Skeletal muscle tissue (tissue), 4 donors: ENCODE results near the gene GPR35. TPM values are rescaled to one million over a fixed set of nuclear protein-coding genes. Genes with fewer than 3 reads are reported as not detected.

Source experiments
- H3K27ac ChIP-seq: one replicate; pipeline ENCODE4 v1.7.0; 2013; ENCODE audit warnings: mild to moderate bottlenecking, low read depth, low read length, inconsistent platforms
- H3K27me3 ChIP-seq, 3 donors: one replicate each; pipeline ENCODE4 v1.7.0; 2013; ENCODE audit warnings: low read length in 3 of 3; ENCODE audit not compliant: control insufficient read depth in 3 of 3, insufficient read depth in 3 of 3
- H3K36me3 ChIP-seq, 3 donors: one replicate each; pipeline ENCODE4 v1.7.0; 2013; ENCODE audit warnings: low read length in 3 of 3; ENCODE audit not compliant: control insufficient read depth in 3 of 3, insufficient read depth in 3 of 3
- H3K4me1 ChIP-seq, 3 donors: one replicate each; pipeline ENCODE4 v1.7.0; 2013; ENCODE audit warnings: low read length in 3 of 3, mild to moderate bottlenecking in 3 of 3; ENCODE audit not compliant: control insufficient read depth in 3 of 3, insufficient read depth in 3 of 3
- H3K4me3 ChIP-seq, 3 donors: one replicate each; pipeline ENCODE4 v1.7.0; 2013; ENCODE audit warnings: low read length in 3 of 3
- H3K9ac ChIP-seq, 3 donors: one replicate each; pipeline ENCODE4 v1.7.0; 2013; ENCODE audit warnings: low read length in 3 of 3, mild to moderate bottlenecking in 3 of 3, moderate library complexity in 2 of 3, low read depth in 1 of 3
- H3K9me3 ChIP-seq, 3 donors: one replicate each; pipeline ENCODE4 v1.7.0; 2013; ENCODE audit warnings: low read length in 3 of 3; ENCODE audit not compliant: control insufficient read depth in 3 of 3
- total RNA-seq: library from RNA; depleted of rRNA; stranded (reverse); fragments of >200 nt; gene quantifications from one replicate; pipeline ENCODE4 v1.2.3, GENCODE V29; 2014
- donor health status: Osteomylitis.

The GPR35 gene
- total RNA-seq, 1 donor from 2014 or later = 1.0 TPM

- no peak overlapping the region for H3K4me3 ChIP-seq
- H3K9ac ChIP-seq = no peak overlapping the region
- peaks cover 0 to 11% (median 0%) of the 10 kb centered on the region in 3 donors for H3K27me3 ChIP-seq
- no peak overlapping the region for H3K27ac ChIP-seq
- H3K9me3 ChIP-seq = no peaks in the 10 kb centered on the region
- H3K36me3 ChIP-seq = peaks cover 0 to 2% (median 0%) of the 10 kb centered on the region in 3 donors
- H3K4me1 ChIP-seq = no peaks in the 10 kb centered on the region
Measured at GRCh38 chr2:240629968-240630770, 4.9 kb downstream of the GPR35 start.

- no peak overlapping the region for H3K9ac ChIP-seq
Measured at GRCh38 chr2:240630771-240631547, 5.7 kb downstream of the GPR35 start.

GRCh38 chr2:240631548-240632305 lies 6.4 kb downstream of the GPR35 start:
- Histone ChIP-seq H3K27ac (no peak overlapping the region), H3K36me3 (peaks cover 0 to 2% (median 0%) of the 10 kb centered on the region in 3 donors), H3K4me1 (no peaks in the 10 kb centered on the region), H3K4me3 (no peak overlapping the region), H3K9ac (no peak overlapping the region), H3K9me3 (no peaks in the 10 kb centered on the region), H3K27me3 (peaks cover 0 to 13% (median 11%) of the 10 kb centered on the region in 3 donors)

More at GRCh38 chr2:240630771-240631547, 5.7 kb downstream of the GPR35 start:
- peaks cover 0 to 13% (median 5%) of the 10 kb centered on the region in 3 donors for H3K27me3 ChIP-seq
- no peaks in the 10 kb centered on the region for H3K4me1 ChIP-seq
- peaks cover 0 to 2% (median 0%) of the 10 kb centered on the region in 3 donors for H3K36me3 ChIP-seq
- H3K4me3 ChIP-seq = no peak overlapping the region
- H3K9me3 ChIP-seq = no peaks in the 10 kb centered on the region
- no peak overlapping the region for H3K27ac ChIP-seq

- H3K27ac ChIP-seq = no peak overlapping the region
- H3K4me3 ChIP-seq = no peak overlapping the region
- no peaks in the 10 kb centered on the region for H3K9me3 ChIP-seq
- peaks cover 0 to 14% (median 13%) of the 10 kb centered on the region in 3 donors for H3K27me3 ChIP-seq
- H3K9ac ChIP-seq = no peak overlapping the region
- H3K36me3 ChIP-seq = peaks cover 0 to 2% (median 0%) of the 10 kb centered on the region in 3 donors
- H3K4me1 ChIP-seq = peaks cover 0 to under 1% (median 0%) of the 10 kb centered on the region in 3 donors
Measured at GRCh38 chr2:240632306-240632721, 7.0 kb downstream of the GPR35 start.

- H3K9me3 ChIP-seq = no peaks in the 10 kb centered on the region
- H3K27ac ChIP-seq = no peak overlapping the region
- H3K36me3 ChIP-seq = no peaks in the 10 kb centered on the region
- peaks cover 0 to 14% (median 11%) of the 10 kb centered on the region in 3 donors for H3K27me3 ChIP-seq
- H3K4me1 ChIP-seq = peaks cover 12 to 15% (median 13%) of the 10 kb centered on the region in 3 donors
- H3K4me3 ChIP-seq = no peak overlapping the region
- no peak overlapping the region for H3K9ac ChIP-seq
Measured at GRCh38 chr2:240635121-240635997, 10.1 kb downstream of the GPR35 start.

DNA sequence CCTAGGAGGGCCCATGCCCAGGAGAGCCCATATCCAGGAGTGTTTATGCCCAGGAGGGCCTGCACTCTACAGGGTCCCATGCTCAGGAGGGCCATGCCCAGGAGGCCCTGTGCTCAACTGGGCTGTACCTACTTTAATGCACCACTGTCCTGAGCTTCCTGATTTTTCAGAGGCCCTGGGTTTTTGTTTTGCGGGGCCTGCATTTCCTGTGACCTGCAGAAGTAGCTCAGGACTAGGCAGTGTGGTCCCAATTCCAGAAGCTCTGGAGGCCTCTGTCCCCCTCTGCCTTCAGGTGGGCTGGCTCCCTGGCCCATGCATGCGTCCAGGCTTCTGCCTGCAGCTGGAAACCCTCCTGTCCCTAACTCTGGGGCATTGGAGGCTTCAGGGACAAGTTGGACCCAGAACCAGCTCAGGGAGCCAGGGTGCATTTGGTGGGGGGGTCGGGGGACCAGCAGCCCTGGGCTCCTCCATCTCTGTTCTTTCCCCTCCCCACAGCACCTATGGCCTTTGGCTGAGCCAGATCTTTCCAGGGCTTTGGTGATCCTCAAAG lies 10.8 kb downstream of the GPR35 start:
- Histone ChIP-seq H3K36me3 (no peaks in the 10 kb centered on the region), H3K4me1 (peaks cover 12 to 15% (median 13%) of the 10 kb centered on the region in 3 donors), H3K9ac (no peak overlapping the region), H3K9me3 (no peaks in the 10 kb centered on the region), H3K27me3 (peaks cover 0 to 16% (median 11%) of the 10 kb centered on the region in 3 donors), H3K4me3 (no peak overlapping the region), H3K27ac (no peak overlapping the region)

- H3K27me3 ChIP-seq = peaks cover 0 to 16% (median 11%) of the 10 kb centered on the region in 3 donors
- no peak overlapping the region for H3K27ac ChIP-seq
- H3K4me3 ChIP-seq = no peak overlapping the region
- H3K36me3 ChIP-seq = no peaks in the 10 kb centered on the region
- no peaks in the 10 kb centered on the region for H3K9me3 ChIP-seq
- no peak overlapping the region for H3K9ac ChIP-seq
- peaks cover 12 to 15% (median 13%) of the 10 kb centered on the region in 3 donors for H3K4me1 ChIP-seq
Measured at GRCh38 chr2:240636563-240637115, 11.4 kb downstream of the GPR35 start.

GRCh38 chr2:240637116-240637900 lies 12.0 kb downstream of the GPR35 start:
- H3K27ac ChIP-seq = no peak overlapping the region
- peaks cover 12 to 15% (median 13%) of the 10 kb centered on the region in 3 donors for H3K4me1 ChIP-seq

More at GRCh38 chr2:240637116-240637900, 12.0 kb downstream of the GPR35 start:
- peaks cover 0 to 16% (median 11%) of the 10 kb centered on the region in 3 donors for H3K27me3 ChIP-seq
- H3K9ac ChIP-seq = no peak overlapping the region
- no peaks in the 10 kb centered on the region for H3K9me3 ChIP-seq
- H3K4me3 ChIP-seq = no peak overlapping the region
- H3K36me3 ChIP-seq = no peaks in the 10 kb centered on the region
